ENCODE results near the gene ATP6V1G1.

The ATP6V1G1 gene

DNA sequence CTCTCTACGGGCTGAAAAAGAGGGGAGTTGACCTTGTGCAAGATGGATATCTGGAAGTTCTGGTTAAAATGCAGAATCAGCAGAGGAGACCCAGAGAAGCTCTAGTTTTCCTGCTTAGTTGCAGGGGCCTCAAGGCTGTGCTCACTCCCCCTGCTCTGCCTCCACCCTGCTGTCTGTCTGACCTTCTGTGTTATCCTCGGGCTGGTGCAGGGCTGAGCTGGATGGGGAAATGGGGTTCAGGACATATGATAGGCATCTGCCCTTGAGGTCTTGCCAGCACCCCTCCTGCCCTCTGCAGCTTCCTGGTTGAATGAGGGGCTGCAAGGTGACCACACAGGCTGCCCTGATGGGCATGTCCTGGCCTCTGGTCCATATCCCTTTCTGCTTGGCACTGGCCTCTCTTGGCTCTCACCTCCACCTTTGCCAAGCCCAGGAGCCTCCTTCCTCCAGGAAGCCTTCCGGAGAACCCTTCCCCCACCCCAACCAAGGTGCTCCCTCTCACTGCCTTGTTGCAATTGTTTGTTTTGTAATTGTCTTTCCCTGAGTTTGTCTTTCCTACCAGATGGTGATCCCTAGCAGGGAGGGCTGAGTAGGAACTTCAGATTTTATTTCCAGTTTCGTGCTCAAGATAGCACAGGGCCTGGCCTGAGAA is 24.8 kb downstream of the ATP6V1G1 start:
- DNase-seq (ENCODE audit: low read depth in 3 of 3), result no peak

DNA sequence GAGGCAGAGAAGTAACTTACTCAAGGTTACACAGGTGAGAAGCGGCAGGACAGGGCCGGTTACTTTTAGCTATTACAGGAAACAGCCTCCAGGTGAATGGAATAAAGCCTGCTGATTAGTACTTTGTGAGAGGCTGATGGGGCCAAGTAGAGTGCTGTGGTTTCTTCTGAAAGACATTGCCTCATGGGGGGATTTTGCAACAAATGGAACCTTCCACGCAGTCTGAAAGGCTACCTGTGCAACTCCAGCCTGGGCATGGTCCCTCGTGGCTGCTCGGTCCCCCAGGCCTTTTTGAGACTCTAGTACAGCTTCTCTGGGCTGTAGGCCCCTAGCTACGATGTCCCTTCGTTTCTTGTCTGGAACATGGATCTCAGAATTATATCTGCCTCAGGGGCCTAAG is 25.5 kb downstream of the ATP6V1G1 start:
- DNase-seq (ENCODE audit: low read depth in 3 of 3), result no peak

DNA sequence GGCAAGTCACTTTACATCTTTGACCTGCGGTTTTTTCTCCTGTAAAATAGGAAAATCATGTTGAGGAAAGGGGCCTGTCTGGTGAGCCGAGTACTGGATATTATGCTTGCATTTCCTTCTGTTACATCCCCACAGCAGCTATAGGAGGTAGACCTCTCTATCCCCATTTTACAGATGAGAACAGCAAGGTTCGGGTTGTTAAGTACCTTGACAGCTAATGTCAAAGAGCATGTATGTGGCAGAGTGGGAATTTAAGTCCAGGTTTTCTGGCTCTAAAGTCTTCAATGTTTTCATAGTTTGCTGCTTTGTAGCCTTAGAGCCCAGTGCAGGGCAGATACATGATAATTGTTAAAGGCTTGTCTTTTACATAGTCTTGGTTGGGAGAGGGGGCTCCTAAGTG is 26.4 kb downstream of the ATP6V1G1 start:
- DNase-seq (ENCODE audit: low read depth in 3 of 3), result no peak

DNA sequence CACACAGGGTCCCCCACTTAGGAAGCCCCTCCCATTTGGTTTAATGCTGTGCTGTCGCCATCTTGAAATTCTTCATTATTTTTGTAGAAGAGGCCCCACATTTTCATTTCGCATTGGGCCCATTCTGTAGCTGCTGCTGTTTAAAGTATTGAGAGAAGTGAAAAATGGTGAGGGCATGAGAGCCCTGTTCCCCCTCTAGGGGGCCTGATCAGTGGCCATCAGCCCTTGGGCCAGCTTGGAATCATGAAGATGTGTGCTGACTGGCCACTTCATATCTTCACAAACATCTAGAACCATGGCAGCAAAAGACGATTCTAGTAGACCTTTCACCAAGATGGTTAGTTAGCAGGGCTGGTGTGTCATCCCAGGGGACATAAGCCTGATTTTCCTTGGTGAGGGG is 26.8 kb downstream of the ATP6V1G1 start:
- no peak for DNase-seq (ENCODE audit: low read depth in 3 of 3)

DNA sequence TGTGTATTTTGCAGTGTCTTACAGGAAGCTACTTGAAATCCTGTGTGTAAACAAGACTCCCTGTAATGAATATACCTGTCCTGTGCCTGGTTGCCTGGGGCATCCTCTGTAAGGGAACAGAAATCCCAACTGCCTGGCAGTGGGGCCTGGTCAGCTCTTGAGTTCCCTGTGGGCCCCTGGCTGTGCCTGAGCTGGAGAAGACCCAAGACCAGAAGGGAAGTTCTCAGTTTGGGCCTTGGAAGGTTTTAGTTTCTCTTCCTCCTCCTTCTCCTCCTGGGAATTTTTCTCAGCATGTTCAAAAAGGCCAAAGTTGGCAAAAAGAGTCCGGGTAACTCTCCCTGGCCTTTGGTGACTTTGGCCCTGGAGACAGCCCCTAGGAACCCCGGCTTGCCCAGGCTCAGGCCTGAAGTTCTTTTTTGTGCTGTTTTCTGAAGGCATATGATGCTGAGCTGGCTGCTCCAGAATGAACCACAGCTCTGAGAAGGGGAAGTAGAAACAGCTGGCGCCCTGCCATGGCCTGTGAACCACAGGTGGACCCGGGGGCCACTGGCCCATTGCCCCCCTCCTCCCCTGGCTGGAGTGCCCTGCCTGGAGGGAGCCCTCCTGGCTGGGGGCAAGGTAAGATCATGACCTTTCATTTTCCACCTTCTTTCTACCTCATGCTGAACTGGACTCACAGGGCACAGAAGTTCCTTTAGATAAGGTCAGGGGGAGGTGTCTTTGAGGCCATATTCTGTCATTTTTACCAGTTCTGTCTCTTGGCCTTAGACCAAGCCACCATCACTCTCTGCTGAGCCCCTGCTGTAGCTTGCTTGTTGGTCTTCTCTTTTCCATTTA is 29.3 kb downstream of the ATP6V1G1 start:
- no peak for DNase-seq (ENCODE audit: low read depth in 3 of 3)

DNA sequence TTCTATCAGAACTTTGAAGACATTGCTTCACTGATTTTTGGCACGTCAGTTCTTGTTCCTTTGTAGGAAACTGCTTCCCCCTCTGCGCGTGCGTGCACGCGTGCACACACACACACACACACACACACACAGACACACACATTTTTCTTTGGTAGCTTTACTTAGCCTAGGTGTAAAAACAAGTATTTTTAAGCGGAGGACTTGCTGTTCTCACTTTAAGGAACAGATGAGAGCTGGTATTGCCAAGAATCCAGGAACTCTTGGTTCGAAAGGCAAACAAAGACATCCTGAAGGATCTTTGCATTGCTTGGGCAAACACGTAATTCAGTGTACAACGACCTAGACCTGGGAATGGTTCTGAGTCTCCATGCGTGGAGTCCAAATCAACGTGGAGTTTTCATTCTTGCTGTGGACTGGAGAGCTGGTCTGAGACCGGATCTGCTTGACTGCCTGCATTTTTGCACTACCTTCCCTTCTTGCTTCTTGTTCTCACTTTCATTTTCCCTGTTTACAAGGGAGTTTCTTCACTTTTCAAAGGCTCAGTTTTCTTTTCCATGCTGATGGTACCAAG is 31.7 kb downstream of the ATP6V1G1 start:
- no peak for DNase-seq (ENCODE audit: low read depth in 3 of 3)

DNA sequence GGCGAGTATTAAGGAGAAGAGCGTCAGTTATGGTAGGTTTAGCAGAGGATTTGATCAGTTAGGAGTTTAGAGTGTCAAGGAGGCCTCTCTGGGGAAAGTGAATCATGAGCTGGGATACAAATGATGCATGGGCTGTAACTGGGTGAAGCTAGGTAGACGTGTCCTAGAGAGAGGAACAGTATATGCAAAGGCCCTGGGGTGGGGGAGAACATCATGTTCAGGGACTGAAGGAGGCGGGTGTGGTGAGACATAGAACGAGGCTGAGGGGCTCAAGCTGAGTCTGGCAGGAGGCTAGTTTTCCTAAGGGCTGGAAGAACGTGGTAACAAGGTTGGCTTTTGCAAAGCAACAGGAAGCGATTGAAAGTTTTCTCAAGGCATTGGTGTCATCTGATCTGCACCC is 34.0 kb downstream of the ATP6V1G1 start:
- no peak for DNase-seq (ENCODE audit: low read depth in 3 of 3)

DNA sequence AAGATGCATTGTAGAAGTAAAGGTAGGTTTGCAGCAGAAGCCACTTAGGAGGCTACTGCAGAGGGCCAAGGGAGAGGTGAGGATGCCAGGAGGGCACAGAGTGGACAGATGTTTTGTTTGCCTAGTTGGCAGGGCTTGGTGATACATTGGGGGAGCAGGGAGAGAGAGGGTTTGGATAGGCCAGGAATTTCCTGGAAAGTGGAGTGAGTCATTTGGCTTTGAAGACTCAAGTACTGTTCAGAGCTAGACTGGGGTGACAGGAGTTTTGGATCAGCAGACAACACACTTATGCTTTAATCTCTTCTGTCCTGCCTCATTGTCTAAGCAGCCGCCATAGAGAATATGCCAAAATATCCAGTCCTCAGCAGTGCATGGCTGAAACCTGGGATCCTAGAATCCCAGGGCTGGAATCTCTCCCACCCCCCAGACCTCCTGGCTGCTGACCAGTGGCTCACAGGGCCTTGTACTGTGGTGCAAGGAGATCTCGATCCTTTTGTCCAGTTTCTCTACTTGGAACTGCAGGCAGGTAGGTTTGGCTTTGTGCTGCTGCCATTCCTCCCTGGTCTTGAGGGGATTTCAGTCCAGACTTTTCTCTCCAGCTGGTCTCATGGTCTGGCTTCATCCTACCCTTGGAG is 34.5 kb downstream of the ATP6V1G1 start:
- no peak for DNase-seq (ENCODE audit: low read depth in 3 of 3)

DNA sequence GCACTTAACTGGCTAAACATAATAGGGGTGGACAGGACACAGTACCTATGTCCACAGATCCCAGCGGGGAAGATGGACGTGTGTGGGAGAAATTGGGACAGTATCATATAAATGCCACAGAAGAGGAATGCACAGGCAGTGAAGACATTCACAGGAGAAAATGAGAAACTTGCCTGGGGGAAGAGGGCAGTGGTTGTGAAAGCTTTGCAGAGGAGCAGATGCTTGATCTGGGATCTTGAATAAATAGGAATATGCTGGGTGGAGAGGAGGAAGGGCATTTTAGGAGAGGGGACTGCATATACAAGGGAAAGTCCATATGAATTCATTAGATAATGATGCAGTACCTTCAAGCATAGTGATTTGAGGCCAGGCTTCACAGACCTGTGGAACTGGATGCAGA is 37.1 kb downstream of the ATP6V1G1 start:
- no peak for DNase-seq (ENCODE audit: low read depth in 3 of 3)

DNA sequence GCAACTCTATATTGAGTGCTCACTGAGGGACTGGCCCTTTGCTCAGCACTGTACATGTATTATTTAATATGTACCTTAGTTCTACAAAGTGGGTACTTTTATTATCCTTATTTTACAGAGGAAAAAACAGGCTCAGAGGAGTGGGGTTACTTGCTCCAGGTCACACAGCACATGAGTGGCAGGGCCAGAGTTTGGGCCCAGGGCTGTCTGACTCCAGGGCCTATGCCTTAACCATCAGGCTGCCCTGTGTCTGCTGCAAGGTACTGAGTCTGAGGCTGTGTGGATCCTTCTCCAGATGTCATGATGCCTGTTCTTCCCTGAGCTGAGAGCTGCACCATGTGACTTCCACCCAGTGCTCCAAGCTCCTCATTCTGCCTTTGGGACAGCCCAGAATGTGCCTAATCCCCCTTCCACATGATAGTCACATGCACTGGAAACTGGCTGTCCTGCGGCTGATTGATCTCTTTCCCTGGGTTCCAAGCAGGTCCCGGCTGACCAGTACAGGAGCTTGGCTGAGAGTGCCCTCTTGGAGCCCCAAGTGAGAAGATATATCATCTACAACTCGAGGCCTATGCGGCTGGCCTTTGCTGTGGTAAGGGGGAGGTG is 38.9 kb downstream of the ATP6V1G1 start:
- no peak for DNase-seq (ENCODE audit: low read depth in 3 of 3)

DNA sequence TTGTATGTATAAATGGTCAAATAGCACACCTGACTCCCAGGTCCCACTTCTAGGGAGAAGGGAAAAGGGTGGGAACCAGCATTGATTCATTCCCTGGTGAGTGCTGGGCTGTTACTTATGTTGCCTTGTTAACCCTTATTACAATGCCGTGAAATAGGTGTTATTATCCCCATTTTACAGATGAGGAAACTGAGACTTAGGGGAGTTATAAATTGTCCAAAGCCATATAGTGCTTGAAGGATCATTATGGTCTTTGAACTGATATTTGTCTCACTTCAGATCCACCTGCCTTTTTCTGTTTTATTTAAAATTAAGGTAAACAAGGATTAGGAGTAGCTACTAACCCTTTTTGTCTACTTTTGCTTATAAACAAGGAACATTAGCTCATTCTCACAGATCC is 40.0 kb downstream of the ATP6V1G1 start:
- DNase-seq (ENCODE audit: low read depth in 3 of 3), result no peak

DNA sequence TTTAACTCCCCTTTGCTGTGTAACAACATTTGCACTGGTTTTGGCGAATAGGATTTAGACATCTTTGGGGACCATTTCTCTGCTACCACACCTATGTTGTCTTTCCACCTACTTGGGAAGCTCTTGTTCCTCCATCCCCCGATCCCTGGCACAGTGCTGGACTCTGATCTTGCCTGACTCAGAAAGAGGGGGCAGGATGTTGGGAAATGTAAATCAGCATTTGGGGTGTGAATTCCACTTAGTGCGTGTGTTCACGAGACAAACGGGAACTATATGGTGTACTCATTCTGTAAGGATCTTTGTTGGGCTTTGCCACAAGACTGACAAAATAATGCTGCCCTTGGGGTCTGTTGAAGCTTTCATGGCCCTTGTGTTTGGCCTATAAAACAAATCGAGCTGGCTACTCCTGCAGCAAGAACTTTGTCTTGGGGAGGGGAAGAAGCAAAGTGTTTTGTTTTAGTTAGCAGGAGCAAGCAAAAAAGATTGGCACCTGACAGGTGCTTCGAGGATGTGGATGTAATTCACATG is 42.1 kb downstream of the ATP6V1G1 start:
- no peak for DNase-seq (ENCODE audit: low read depth in 3 of 3)

DNA sequence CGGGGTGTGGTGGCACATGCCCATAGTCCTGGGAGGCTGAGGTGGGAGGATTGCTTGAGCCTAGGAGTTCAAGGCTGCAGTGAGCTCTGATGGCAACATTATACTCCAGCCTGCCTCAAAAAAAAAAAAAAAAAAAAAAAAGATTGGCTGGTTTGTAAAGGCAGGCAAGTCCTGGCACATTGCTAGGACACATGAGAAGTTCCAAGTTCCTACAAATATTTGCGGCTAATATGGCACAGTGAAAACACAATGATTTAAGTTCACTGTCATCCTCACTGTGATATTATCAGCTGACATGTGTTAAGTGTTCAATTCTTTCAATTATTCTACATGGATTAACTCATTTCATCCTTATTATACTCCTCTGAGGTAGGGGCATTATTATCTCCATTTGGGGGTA is 43.6 kb downstream of the ATP6V1G1 start:
- DNase-seq (ENCODE audit: low read depth in 3 of 3), result no peak

DNA sequence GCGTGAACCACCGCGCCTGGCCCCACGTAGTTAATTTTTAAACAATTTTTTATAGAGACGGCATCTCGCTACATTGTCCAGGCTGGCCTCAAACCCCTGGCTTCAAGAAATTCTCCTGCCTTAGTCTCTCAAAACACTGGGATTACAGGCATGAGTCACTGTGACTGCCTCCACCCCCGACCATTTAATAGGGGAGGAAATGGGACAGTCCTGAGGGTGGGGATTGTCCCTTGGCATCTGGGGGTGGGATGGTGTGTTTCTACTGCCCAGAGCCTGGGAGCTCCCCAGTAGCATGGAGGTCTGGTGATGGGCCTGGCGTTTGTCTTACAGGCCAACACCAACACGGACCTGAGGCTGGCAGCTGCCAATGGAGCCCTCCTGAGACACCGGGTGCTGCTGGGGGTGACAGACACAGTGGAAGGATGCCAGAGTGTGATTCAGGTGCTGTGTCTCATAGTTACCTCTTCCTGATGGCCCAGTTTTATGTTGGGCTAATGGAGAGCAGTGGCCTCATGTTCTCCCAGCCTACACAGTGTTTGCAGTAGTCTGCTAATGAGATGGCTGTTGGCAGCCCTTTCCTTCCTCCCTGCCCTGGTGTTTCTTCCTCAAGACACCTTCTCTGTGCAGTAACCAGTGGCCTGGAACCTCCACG is 46.0 kb downstream of the ATP6V1G1 start:
- no peak for DNase-seq (ENCODE audit: low read depth in 3 of 3)

DNA sequence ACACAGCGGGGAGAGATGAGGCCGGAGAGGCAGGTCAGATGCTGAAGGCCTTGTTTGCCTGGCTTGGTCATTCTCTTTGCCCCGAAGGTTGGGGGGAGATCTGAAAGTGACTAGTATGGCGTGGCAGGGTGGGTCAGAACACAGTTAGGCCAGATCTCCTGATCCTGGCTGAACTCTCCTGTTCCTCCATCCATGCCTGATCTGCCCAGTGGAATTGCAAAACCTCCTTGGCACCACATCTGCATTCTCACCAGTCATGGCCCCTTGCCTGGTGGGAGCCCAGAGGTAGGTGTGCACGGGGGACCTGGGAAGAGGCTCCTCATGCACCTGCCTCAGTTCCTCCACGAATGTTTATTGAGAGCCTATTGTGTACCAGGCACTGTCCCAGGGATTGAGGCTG is 46.8 kb downstream of the ATP6V1G1 start:
- DNase-seq (ENCODE audit: low read depth in 3 of 3), result no peak

DNA sequence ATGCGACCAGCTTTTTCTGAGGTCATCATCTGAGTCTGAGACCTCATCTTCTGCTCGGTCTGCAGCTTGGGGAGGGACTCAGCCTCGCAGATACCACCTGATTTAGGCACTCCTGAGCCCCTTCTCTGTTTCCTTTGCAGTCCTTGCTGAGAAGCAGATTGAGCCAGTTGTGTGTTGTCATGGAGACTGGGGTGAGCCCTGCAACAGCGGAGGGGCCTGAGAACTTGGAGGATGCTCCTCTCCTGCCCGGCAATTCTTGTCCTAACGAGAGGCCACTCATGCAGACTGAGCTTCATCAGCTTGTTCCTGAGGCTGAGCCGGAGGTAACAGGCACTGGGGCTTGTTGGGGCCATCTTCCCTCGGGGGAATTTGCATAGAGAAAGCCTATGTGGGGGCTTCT is 50.8 kb downstream of the ATP6V1G1 start:
- no peak for DNase-seq (ENCODE audit: low read depth in 3 of 3)

DNA sequence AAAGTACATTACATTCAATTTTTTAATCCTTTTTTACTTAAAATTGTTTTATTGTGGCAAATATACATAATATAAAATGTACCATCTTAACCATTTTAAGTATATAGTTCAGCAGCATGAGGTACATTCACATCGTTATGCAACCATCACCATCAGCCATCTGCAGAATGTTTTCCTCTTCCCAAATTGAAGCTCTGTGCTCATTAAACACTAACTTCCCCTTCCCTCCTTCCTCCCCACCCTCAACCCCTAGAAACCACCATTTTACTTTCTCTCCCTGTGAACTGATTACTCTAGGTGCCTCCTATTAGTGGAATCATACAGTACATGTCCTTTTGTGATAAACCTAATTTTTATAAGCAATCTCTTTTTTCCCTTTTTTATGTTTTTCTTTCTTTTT is 54.4 kb downstream of the ATP6V1G1 start:
- no peak for DNase-seq (ENCODE audit: low read depth in 3 of 3)

DNA sequence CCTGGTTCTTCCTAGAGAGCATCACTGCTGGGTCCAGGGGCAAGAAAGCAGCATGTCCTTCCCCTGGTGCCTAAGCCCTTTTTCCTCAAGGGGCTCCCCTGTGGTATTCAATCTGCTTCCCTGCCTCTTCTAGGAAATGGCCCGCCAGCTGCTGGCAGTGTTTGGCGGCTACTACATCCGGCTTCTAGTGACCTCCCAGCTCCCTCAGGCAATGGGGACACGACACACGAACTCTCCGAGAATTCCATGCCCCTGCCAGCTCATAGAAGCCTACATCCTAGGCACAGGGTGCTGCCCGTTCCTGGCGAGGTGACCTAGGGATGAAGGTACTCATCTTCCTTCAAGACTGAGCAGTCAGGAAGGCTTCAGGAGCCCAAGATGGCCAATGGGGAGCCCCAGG is 55.4 kb downstream of the ATP6V1G1 start:
- DNase-seq (ENCODE audit: low read depth in 3 of 3), result no peak

DNA sequence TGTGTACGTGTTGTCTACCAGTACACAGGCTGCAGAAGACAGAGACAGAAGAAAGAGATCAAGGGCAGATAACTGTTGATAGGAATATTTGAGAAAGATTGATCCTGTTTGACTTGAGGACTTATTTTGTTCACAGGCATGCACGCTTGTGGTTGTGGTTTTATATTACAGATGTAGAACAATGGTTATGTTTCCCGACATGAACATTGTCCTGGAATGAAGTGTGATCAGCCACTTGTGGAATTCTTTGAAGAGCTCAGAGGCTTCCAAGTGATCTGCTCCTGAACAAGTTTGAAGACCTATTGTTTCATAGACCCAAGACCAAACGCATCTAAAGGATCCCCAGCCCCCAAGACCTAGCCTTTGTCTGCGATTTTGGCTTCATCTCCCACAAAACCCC is 56.3 kb downstream of the ATP6V1G1 start:
- DNase-seq (ENCODE audit: low read depth in 3 of 3), result no peak
